HG03521 (cell line): ENCODE measurements around the gene KISS1.

ENCODE experiments used
- ATAC-seq: cut with Tn5 transposase; IDR thresholded peaks from one replicate; pipeline ENCODE4 v1.9.1; 2021; ENCODE audit warnings: mild to moderate bottlenecking, moderate library complexity; ENCODE audit not compliant: unreplicated experiment

The KISS1 gene

GRCh38 chr1:204219971-204220616 is 23.8 kb upstream of the KISS1 start:
- no peak for ATAC-seq

GRCh38 chr1:204218552-204218951 is 22.3 kb upstream of the KISS1 start:
- no peak for ATAC-seq

DNA sequence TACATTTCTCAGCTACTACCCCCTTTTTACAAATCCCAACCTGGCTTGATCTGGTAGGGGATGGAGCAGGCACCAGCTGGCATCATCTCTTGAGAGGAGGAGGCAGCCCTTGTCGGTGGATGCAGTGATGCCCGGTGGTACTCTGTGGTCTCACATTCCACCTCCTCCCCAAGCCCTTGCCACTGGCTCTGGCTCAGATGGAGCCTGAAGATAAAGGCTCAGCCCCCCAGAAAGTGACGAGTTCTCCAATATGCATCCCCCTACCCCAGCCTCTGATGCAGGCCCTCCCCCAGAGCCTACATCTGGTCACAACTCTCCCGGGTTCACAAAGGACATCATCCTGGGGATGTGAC is 21.3 kb upstream of the KISS1 start:
- no peak for ATAC-seq

DNA sequence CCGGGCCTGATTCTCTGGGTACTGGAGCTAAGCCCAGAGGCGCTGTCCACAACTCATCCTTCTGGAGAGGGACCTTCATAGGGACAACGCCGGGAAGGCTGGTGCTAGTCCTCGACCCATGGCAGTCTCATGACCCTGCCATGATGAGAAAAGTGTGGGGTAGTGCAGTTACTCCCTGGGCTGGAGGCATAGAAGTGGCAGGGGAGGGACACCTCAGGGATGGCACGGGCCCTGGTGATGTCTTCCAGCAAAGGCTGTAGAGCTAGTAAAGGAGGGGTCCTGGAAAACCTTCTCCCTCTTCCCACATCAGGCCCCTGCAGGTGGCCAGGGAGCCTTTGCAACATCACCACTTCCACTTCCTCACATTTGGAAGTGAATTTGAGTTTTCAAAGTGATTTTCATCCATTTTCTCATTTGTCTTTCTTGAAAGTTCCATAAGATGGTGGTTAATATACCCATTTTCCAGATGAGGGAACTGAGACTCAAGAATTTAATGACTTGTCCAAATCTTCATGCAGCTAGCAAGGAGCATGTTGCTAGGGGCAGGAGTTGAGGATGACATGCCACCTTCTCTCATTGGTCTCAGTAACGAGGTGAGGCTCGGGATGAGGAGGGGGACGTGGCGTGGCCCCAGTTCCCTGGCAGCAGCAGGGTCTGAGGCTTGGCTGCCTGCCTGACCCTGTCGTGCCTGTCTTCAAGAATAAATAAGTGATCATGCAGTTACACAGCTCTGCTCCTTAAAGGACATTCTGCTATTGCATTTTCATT is 20.8 kb upstream of the KISS1 start:
- no peak for ATAC-seq

DNA sequence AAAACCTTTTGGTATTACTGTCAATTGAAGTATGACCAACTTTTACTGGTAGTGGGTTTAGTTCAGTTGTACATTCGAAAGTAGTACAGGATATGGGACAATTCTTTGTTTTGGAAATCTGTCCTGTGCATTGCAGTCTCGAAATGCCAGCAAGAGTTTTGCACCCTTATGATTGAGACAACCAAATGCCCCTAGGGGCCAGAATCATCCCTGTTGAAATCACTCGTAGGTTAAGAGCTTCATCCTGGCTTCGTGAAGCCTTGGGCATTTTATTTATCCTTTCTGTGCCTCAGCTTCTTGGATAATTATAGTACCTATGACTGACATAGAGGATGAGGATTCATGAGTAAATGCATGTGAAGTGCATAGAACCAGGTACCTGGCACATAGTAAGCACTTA is 19.9 kb upstream of the KISS1 start:
- no peak for ATAC-seq

DNA sequence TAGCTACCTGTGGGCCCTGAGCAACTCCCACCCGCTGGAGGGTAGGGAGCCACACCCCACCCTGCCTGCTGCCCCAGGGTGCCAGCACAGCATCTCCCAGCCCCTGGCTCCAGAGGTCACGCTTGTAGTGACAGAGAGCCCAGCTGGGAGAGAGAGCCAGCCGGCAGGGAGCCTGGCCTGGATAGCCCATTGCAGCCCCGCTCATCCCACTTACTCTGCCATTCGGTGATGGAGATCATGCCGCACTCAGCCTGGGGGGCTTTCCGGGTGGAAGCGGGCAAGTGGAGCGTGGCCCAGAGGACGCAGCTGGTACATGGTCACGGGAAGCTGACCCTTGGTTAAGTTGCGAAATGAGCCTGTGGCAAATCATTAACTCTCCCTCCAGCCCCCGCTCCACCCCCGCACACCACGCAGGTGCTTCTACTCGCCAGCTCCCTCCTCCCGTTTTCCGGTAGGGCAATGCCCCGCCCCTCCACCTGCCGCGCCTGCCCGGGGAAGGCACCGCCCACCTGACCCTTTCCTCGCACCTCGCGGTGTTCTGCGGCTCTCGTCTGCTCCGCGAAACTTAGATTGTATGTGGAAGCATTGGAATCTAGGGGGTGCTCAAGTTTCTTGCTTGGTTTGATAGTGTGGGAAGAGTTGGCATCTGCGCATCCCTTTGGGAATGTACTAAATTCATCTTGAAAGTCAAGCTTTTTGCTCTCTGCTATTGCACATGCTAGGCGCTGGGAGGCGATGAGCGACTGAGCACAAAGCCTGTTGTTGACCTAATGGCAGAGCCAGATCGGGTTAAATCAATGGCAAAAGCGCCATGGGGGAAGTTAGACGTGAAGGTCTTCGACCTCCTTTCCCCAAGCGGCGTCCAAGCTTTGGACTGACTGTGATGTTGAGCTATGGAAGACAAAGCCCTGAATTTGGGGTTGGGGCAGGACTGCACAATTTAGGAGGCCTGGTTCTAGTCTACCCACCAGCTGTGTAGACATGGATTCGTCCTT is 17.7 kb upstream of the KISS1 start, which contains the start of gene GOLT1A:
TSS of gene GOLT1A (minus strand) at position 321 of the 995 bp plus-strand sequence. CDS start at position 239, 82 bp downstream.
- no peak for ATAC-seq

GRCh38 chr1:204212715-204213114 is 16.4 kb upstream of the KISS1 start:
- no peak for ATAC-seq

DNA sequence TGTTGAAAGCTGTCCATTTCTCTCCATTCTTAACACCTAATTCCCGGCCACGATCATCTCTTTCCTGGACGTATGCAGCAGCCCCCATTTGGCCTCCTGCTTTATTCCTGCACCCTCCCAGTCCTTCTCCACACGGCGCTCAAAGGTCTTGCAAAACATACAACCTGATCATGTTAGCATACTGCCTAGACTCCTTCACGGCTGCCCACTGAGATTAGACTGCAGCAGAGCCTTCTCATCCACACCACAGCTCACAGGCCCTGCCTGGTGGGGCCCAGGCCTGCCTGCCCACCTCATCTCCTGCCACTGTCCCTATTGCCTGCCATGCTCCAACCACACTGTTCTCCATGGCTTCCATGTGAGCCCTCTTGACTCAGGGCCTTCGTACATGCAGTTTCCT is 14.8 kb upstream of the KISS1 start:
- ATAC-seq, result no peak

GRCh38 chr1:204207136-204207616 is 10.9 kb upstream of the KISS1 start:
- no peak for ATAC-seq

DNA sequence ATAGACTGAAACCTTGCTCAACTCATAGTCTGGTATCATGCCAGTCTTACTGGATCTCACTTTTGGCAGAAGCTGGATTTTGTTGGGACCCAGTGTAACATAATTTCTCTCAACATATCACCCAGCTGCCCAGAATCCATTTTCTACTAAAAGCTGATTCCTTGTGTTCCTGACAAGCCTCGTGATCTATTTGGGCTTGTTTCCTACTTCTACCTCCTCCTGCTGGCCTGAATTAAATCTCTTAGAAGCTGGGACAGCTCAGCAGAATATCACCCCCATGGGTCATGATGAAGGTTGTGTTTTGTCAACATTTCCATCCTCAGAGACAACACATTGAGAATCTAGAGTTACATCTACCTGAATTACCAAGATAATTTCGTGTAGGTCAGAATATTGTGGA is 9.8 kb upstream of the KISS1 start:
- no peak for ATAC-seq

GRCh38 chr1:204205486-204205885 is 9.2 kb upstream of the KISS1 start:
- ATAC-seq, result no peak

DNA sequence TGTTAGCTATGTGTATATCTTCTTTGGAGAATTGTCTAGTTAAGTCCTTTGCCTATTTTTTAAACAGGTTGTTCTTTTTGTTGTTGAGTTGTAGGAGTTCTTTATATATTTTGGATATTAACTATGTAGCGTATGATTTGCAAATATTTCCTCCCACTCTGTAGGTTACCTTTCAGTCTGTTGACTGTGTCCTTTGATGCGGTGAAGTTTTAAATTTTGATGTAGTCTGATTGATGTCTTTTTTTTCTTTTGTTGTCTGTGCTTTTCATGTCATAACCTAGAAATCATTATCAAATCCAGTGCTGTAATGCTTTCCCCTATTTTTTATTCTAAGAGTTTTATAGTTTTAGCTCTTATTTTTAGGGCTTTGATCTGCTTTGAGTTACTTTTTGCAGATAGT is 8.7 kb upstream of the KISS1 start:
- ATAC-seq, result no peak

DNA sequence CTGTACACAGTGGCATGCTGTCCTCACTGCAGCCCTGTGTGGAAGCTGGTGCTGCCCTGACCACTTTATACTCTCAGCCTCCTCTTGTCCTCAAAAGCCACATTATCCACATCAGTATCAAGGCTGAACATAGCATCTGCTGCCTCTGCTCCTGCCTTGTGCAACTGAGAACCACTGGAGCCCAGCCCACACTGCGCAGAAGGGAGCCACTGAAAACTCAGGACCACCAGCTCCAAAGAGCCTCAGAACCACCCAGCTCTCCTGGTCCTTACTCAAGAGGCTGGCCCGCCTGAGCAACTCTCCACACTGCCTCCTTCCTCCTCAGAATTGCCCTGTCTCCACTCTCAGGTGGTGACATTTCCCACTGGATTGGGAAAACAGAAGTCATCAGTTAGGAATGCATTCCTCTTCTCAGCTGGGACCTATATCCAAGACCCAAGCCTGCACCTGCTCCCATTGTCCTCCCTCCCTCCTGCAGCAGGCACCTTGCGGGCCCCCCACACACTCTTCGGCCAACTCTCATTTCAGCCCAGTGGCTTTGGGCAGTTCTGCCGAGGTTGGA is 7.0 kb upstream of the KISS1 start:
- ATAC-seq, result no peak

- ATAC-seq, result no peak
Observed at GRCh38 chr1:204202481-204202880, 6.2 kb upstream of the KISS1 start.

DNA sequence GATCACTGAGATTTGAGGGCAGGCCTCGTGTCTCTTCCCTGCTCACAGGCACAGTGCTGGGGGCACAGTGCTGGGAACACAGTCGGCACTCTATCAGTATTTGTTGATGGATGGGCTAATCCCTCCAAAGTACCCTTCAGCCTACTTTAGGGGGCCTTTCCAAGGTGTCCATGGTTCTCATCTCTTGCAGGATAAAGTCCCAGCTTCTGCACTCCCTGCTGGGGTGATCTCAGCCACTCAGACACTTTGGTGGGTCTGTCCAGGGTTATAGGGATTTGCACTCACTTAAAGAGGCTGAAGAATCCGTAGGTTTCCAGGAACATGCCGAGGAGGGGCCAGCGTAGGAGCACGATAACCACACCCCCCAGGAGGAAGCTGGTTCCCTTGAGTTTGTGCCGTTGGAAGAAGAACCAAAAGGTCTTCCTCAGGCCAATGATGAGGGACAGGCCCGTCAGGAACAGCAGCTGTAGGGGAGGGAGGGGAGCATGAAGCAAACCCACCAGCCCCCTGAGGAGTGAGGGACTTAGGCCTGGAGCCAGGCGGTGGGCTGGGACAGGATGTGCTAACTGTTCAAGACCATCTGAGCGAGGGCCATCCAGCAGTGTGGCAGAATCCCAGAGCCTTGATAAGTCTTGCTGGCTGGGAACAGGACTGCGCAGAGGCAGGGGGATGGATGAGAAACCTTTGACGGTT is 5.2 kb upstream of the KISS1 start:
- ATAC-seq, result no peak

DNA sequence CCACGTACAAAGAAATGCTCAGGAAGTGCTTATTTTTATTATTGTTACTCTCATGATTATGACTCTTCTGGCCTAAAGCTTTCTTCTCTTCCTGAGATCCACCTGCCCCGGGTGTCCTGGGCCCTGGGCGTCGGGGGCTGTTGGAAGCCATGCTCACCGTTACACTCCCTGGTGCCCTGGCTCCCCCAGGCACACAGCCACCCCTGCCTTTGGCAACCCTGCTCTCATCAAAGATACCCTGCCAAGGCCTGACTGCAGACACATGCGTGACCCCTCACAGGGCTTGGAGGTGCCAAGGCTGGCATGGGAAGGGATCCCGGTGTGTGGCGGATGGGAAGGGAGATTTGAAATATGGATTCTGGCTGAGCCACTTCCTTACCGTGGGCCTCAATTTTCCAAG is 3.3 kb upstream of the KISS1 start:
- no peak for ATAC-seq

DNA sequence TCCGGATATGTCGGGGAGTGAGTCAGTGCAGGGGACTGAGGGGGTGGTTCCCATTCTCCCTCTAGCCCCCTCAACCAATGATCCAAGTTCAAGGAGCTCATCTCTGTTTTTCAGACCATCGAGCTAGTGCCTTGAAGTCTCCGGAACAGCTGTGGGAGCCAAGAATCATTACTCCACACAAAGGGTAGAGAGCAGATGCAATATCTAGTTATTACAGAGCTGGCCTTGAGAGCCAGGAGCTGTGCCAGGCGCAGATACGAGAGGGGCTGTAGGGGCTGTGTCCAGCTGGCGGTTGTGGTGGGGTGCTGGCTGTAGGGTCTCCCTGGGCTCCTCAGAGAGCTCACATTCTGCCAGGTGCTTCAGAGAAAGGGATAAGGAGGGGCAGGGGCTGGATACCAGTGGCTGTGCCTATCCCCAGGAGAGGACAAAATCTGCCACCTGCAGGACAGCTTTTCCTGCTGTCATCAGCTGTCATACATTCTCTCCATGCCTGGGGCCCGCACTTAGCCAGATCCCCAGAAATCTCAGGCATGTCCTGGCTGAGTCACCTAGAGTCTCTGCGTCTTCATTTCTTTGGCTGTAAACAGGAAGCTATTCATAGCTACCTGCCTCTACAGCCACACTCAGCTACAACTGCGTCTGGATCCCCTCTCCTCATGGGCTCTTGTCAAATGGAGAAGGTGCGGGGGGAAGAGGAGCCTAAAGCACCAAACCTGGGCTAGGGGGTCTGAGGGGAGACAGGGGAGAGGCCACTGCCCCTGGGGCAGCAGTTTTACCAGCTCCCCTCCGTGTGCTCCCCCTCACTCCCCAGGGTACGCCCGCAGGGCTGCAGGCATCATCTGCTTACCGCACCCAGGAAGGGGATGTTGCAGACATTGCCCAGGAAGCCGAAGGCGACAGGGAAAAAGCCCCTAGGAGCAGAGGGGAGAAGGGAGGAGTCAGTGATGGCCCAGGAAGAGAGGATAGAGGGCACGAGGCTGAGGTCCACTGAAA is 2.4 kb upstream of the KISS1 start:
- ATAC-seq, result no peak

DNA sequence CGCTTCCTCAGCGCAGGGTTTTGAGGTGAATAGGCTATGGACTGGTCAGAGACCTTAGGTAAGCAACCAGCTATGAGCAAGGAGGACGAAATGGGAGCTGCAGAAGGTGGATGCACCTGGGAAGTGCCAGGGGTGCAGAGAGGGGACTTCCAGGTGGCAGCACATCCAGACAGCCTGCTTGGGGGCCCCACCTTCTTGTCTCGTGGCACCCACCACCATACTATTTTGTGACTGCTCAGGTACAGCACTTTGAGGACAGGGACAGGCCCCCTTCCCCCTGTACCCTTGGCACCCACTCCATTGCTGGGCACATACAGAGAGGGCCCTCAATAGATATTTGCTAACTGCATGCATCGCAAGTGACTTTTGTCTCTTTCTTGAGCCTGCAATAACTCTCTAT is 777 bp upstream of the KISS1 start:
- no peak for ATAC-seq

GRCh38 chr1:204194771-204195170 is 1.5 kb downstream of the KISS1 start:
- ATAC-seq, result no peak
